ENCODE data around the gene ARMCX4. TPM values are rescaled to one million over a fixed set of nuclear protein-coding genes. Genes with fewer than 3 reads are reported as not detected.

The ARMCX4 gene
- 3.7 and 3.8 TPM in 2 replicates for polyA plus RNA-seq (2012; rRNA removed)
- polyA plus RNA-seq (2012; cell fraction: cytosol; rRNA removed) = 2.4 and 2.7 TPM in 2 replicates
- polyA plus RNA-seq (2012; cell fraction: nucleus; rRNA removed) = 11.3 and 17.8 TPM in 2 replicates

DNA sequence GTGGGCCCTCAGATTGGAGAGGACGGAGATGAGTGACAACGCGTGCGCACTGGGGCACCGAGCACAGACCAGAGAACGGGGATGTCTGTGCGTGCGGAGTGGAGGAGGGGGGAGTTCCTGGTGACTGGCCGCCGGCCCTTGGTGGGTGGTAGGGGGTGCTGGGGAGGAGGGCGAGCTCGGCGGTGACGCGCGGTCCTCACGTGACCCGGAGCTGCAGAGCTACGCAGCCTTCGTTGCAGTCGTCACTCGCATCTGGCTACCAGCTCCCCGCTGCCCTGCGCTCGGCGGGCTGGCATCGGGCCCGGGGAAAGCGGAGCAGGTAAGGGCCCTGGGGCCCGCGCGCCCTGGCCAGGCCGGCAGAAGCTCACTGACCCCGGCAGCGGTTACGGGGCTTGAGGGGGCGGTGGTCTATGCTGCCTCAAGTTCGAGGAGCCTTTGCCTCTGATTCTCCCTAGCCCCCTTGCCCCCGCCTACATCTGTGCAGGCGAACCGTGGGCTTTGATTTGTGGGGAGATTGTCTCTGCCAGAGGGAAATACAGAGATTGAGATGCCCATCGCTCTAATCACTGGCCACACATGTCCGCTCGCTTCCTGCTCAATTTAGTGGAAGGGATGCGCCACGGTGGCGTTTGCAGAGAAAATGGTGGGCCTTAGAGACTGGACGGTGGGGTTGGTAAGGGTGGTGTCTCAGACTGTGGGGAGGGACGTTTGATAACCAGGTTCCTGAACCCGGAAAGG, at the start of gene ARMCX4:
ARMCX4 (plus strand) TSS at position 245 of the 738 bp plus-strand sequence. CDS start 3,134 bp downstream, outside the sequence.
- Histone ChIP-seq H3K79me2 (ENCODE audit: insufficient read depth) (no peaks in the 10 kb centered on the region), H3K4me1 (ENCODE audit: control insufficient read depth in 1 of 2, insufficient read depth in 2 of 2, low read depth in 1 of 2, low read length in 1 of 2) (no peaks in the 10 kb centered on the region; a peak in 1 of 4 replicates), H3K27me3 (ENCODE audit: insufficient read depth) (no peaks in the 10 kb centered on the region; the same call in 1 of the 2 replicates), H3F3A (replicated peaks; ENCODE audit: insufficient read depth) (no peaks in the 10 kb centered on the region), H3K4me2 (peak within 1 kb of the TSS; percentile 78), H3K36me3 (replicated peaks in 1 of 2; ENCODE audit: control insufficient read depth in 1 of 2, insufficient read depth in 2 of 2, low read length in 1 of 2) (peaks cover 2 to 5% of the 10 kb centered on the region in 2 experiments), H4K20me1 (ENCODE audit: insufficient read depth) (no peaks in the 10 kb centered on the region), H3K9ac (peak within 1 kb of the TSS; percentile 57; the same call in 1 of the 2 replicates), H2AFZ (ENCODE audit: low read depth) (peak within 1 kb of the TSS; percentile 75), H3K9me2 (no peaks in the 10 kb centered on the region), H3K9me3 (no peaks in the 10 kb centered on the region), H3K4me3 (ENCODE audit: low read depth in 2 of 2, low read length in 1 of 2) (peak within 1 kb of the TSS; percentile 53 to 62), H3K27ac (ENCODE audit: low read depth in 2 of 2, low read length in 1 of 2) (peak within 1 kb of the TSS; percentile 13 to 86; a peak in 2 of 4 replicates)
- POLR2A ChIA-PET = no interaction called here
- peak; percentile 87 for DNase-seq
- CTCF ChIA-PET = no interaction called here
- 4% methylated on average over 16 of the region's 50 CpGs for WGBS (ENCODE audit: low lambda C conversion rate)
- TF ChIP-seq SMC3 (IDR thresholded peaks at IDR 0.05; ENCODE audit: low read depth, low read length) = no peak
- no peak for TF ChIP-seq RXRA (IDR thresholded peaks at IDR 0.05; ENCODE audit: borderline replicate concordance, low read depth)
- no peak for TF ChIP-seq ELF1 (IDR thresholded peaks at IDR 0.05)
- TF ChIP-seq POLR2AphosphoS5 (IDR thresholded peaks at IDR 0.05; ENCODE audit: low read depth, low read length) = no peak
- TF ChIP-seq SIN3A (IDR thresholded peaks at IDR 0.05; ENCODE audit: borderline replicate concordance, low read depth, low read length) = no peak
- no peak for TF ChIP-seq CTCF (IDR thresholded peaks at IDR 0.05)
- TF ChIP-seq, protein P1, sequence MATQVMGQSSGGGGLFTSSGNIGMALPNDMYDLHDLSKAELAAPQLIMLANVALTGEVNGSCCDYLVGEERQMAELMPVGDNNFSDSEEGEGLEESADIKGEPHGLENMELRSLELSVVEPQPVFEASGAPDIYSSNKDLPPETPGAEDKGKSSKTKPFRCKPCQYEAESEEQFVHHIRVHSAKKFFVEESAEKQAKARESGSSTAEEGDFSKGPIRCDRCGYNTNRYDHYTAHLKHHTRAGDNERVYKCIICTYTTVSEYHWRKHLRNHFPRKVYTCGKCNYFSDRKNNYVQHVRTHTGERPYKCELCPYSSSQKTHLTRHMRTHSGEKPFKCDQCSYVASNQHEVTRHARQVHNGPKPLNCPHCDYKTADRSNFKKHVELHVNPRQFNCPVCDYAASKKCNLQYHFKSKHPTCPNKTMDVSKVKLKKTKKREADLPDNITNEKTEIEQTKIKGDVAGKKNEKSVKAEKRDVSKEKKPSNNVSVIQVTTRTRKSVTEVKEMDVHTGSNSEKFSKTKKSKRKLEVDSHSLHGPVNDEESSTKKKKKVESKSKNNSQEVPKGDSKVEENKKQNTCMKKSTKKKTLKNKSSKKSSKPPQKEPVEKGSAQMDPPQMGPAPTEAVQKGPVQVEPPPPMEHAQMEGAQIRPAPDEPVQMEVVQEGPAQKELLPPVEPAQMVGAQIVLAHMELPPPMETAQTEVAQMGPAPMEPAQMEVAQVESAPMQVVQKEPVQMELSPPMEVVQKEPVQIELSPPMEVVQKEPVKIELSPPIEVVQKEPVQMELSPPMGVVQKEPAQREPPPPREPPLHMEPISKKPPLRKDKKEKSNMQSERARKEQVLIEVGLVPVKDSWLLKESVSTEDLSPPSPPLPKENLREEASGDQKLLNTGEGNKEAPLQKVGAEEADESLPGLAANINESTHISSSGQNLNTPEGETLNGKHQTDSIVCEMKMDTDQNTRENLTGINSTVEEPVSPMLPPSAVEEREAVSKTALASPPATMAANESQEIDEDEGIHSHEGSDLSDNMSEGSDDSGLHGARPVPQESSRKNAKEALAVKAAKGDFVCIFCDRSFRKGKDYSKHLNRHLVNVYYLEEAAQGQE (IDR thresholded peaks at IDR 0.05; ENCODE audit: low read depth, low read length) = no peak
- no peak for TF ChIP-seq RFX5 (IDR thresholded peaks at IDR 0.05; ENCODE audit: low read length)
- TF ChIP-seq JUND (IDR thresholded peaks at IDR 0.05) = no peak
- TF ChIP-seq FOXJ3 (CRISPR knock-in tag; IDR thresholded peaks at IDR 0.05) = 0 out of 2 replicates have a peak, but pooled peaks have one; percentile 12
- TF ChIP-seq, protein P2, sequence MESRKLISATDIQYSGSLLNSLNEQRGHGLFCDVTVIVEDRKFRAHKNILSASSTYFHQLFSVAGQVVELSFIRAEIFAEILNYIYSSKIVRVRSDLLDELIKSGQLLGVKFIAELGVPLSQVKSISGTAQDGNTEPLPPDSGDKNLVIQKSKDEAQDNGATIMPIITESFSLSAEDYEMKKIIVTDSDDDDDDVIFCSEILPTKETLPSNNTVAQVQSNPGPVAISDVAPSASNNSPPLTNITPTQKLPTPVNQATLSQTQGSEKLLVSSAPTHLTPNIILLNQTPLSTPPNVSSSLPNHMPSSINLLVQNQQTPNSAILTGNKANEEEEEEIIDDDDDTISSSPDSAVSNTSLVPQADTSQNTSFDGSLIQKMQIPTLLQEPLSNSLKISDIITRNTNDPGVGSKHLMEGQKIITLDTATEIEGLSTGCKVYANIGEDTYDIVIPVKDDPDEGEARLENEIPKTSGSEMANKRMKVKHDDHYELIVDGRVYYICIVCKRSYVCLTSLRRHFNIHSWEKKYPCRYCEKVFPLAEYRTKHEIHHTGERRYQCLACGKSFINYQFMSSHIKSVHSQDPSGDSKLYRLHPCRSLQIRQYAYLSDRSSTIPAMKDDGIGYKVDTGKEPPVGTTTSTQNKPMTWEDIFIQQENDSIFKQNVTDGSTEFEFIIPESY (IDR thresholded peaks at IDR 0.05; ENCODE audit: borderline replicate concordance, low read depth) = no peak
- no peak for TF ChIP-seq TEAD4 (IDR thresholded peaks at IDR 0.05; ENCODE audit: borderline replicate concordance, insufficient read depth)
- no peak for TF ChIP-seq EZH2phosphoT487 (IDR thresholded peaks at IDR 0.05; ENCODE audit: borderline replicate concordance, low read depth)
- no peak for TF ChIP-seq EP300 (IDR thresholded peaks at IDR 0.05; ENCODE audit: borderline replicate concordance in 1 of 2, low read depth in 1 of 2, low read length in 1 of 2)
- TF ChIP-seq IRF3 (IDR thresholded peaks at IDR 0.05; ENCODE audit: low read depth, low read length) = no peak
- no peak for TF ChIP-seq GABPA (IDR thresholded peaks at IDR 0.05; ENCODE audit: low read depth)
- TF ChIP-seq TCF12 (IDR thresholded peaks at IDR 0.05) = peak; percentile 21; the same call in 1 of the 2 replicates
- no peak for TF ChIP-seq RCOR1 (IDR thresholded peaks at IDR 0.05; ENCODE audit: low read length)
- TF ChIP-seq, protein P3, sequence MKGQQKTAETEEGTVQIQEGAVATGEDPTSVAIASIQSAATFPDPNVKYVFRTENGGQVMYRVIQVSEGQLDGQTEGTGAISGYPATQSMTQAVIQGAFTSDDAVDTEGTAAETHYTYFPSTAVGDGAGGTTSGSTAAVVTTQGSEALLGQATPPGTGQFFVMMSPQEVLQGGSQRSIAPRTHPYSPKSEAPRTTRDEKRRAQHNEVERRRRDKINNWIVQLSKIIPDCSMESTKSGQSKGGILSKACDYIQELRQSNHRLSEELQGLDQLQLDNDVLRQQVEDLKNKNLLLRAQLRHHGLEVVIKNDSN (IDR thresholded peaks at IDR 0.05; ENCODE audit: borderline replicate concordance, low read depth) = peak; percentile 89
- no peak for TF ChIP-seq FOXM1 (IDR thresholded peaks at IDR 0.05; ENCODE audit: low read depth)
- TF ChIP-seq NFIC (IDR thresholded peaks at IDR 0.05; ENCODE audit: borderline replicate concordance) = peak; percentile 39
- no peak for TF ChIP-seq NRF1 (IDR thresholded peaks at IDR 0.05; ENCODE audit: low read depth, low read length)
- TF ChIP-seq, protein P4, sequence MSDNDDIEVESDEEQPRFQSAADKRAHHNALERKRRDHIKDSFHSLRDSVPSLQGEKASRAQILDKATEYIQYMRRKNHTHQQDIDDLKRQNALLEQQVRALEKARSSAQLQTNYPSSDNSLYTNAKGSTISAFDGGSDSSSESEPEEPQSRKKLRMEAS (IDR thresholded peaks at IDR 0.05; ENCODE audit: low read depth) = 0 out of 2 replicates have a peak, but pooled peaks have one; percentile 11

All from SK-N-SH (cell line).